ENCODE data around the gene SPNS3.

Gene SPNS3

GRCh38 chr17:4507361-4508111 lies 73.8 kb downstream of the SPNS3 start:
- in situ Hi-C loops (cut with MboI; ENCODE audit: low sequenced_read_pairs): no loop called here

- in situ Hi-C loops (cut with MboI; ENCODE audit: low sequenced_read_pairs): no loop called here
Observed at GRCh38 chr17:4508207-4508606, 74.5 kb downstream of the SPNS3 start.

GRCh38 chr17:4509401-4509800 lies 75.7 kb downstream of the SPNS3 start:
- in situ Hi-C loops (cut with MboI; ENCODE audit: low sequenced_read_pairs): no loop called here

- in situ Hi-C loops (cut with MboI; ENCODE audit: low sequenced_read_pairs): no loop called here
Observed at GRCh38 chr17:4509923-4510617, 76.3 kb downstream of the SPNS3 start.

- in situ Hi-C loops (cut with MboI; ENCODE audit: low sequenced_read_pairs): no loop called here
Observed at GRCh38 chr17:4510618-4510941, 76.8 kb downstream of the SPNS3 start.

- in situ Hi-C loops (cut with MboI; ENCODE audit: low sequenced_read_pairs): no loop called here
Observed at GRCh38 chr17:4511199-4511932, 77.6 kb downstream of the SPNS3 start.

GRCh38 chr17:4512156-4513112 lies 78.7 kb downstream of the SPNS3 start:
- in situ Hi-C loops (cut with MboI; ENCODE audit: low sequenced_read_pairs): no loop called here

- in situ Hi-C loops (cut with MboI; ENCODE audit: low sequenced_read_pairs): no loop called here
Observed at GRCh38 chr17:4513113-4514032, 79.6 kb downstream of the SPNS3 start.

DNA sequence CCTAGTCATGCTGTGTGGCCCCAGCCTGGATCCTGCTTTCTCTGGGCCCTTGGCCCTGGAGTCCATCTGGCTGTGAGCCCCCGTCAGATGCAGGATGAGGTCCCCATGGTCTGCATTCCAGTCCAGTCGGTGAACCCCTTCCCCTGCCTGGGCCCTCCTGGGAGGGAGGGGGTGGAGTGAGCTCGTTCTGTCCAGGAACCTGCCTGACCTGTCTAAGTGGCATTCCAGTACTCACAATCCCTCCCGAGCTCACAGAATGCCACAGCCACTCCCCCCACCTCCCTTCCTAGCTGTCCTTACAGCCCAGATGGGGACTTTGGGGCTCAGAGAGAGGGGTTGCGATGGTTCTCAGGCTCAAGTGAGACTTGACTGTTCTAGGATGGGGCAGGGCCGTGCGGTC lies 80.5 kb downstream of the SPNS3 start:
- in situ Hi-C loops (cut with MboI; ENCODE audit: low sequenced_read_pairs): no loop called here

DNA sequence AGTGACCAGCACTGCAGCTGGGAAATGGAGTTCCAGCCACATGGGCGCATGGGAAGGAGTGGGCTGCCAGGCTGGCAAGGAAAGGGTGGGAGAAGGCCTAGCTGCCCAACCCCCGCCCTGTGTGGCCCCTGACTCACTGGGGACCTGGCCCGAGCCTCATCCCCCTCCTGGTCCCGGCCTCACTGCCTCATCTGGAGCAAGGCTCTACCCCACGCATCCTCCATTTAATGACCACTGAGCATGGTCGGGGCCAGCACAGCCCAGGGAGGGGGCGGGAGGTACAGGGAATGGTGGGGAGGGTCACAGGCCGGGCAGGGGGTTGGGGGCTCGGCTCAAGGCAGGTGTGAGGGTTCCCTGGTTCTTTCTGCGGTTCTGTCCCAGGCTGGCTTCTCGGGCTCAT lies 81.0 kb downstream of the SPNS3 start:
- in situ Hi-C loops (cut with MboI; ENCODE audit: low sequenced_read_pairs): no loop called here

DNA sequence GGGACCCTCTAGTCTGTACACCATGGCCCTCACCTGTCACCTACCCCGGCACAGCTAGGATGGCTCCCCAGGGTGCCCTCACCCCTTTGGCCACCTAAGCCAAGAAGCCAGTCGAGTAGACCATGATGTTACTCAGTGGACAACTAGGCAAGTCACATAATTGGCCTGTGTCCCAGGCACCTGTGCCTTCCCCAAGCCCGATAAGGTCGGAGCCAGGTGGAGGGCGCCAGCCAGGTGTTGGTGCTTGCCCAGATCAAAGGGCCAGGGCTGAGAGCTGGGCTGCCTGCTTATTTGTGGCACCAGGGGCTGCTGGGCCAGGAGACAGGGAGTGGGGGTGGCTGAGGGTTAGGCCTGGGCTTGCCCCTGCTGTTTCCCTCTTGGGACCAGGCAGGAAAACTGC lies 81.8 kb downstream of the SPNS3 start:
- in situ Hi-C loops (cut with MboI; ENCODE audit: low sequenced_read_pairs): no loop called here

DNA sequence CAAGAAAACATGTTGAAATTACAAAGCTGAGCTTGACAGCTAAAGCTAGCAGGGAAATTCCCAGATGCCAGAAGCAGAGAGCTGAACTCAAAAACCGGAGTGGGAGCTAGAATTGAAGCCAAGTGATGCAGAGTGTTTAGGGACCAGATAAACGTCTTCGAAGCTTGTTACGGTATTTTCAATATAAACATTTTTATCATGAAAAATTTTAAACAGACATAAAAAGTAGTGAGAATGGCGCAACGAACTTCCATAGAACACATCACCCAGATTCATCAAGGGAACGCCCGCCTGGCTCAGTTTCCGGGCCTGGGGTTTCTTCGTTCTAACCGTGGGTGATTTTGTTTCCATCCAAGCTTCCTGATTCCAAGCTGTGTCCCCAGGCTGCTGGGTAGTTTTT lies 83.0 kb downstream of the SPNS3 start:
- in situ Hi-C loops (cut with MboI; ENCODE audit: low sequenced_read_pairs): no loop called here

DNA sequence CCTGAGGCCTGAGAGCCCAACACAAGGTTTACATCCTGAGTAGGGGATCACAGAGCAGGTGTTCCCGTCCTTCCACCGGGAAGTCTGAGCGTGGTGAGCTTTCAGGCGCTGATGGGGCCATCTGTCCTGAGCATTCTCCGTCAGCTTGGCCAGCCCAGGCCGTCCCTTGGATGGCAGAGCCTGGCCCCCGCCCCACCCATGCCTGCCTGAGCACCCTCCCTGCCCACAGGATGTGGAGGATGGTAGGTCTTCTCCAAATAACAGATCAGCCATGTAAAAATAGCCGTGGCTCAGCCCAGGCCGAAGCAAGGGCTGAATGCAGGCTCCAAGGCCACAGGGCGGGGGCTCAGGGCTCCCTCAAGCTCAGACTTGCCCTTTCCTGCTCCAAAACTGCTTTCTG lies 85.2 kb downstream of the SPNS3 start:
- in situ Hi-C loops (cut with MboI; ENCODE audit: low sequenced_read_pairs): no loop called here

DNA sequence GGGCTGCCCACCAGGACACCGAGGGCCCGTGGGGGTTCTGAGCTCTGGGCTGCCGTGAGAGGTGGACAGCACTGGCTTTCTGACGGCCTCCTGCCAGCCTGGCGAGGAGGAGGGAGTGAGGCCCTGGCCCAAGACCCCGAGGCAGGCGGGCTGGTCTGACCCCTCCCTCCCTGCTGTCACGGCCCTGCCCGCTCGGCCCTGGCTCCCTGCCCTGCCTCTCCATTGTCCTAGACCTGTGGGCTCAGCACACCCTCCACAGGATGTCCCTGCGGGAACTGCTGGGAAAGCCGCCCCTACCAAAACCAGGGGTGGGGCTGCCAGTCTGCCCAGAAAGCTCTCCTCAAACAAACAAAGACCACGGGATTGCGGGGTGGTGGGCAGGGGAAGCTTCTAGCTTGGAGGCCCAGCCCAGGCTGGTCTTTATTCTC lies 85.6 kb downstream of the SPNS3 start:
- in situ Hi-C loops (cut with MboI; ENCODE audit: low sequenced_read_pairs): no loop called here

DNA sequence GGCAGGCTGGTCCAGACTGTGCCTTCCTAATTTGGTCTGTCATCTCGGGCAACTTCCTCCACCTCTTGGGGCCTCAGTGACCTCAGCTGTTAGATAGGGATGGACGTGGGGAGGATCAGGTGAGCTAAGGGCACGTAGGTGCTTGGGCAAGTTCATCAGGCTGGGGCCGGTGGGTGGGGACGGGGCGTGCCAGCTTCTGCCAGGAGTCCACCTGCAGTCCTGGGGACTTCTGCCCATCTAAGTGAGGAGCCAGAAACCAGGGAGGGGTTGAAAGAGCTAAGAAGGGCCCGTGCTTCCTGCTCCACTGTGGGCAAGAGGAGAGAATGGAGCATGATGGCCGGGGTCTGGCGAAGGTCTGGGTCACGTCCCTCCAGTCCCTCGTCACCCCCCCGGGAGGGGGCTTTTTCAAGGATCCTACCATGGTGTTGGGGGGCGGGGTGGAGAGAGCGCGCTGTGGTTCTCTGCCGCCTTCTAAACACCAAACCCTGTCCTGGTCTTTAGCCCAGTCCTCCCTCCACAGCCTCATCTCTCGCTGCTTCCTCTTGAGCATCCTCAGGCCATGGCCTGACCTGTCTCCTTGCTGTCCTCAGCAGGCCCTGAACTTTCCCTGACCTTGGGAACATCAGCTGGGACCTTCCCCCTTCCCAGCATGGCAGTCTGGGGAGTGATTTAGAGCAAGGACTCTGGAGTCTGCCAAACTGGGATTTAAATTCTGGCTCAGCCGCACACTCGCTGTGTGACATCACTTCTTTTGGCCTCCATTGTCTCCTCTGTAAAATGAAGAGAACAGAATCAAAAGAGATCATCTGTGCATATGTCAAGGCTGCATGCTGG lies 86.5 kb downstream of the SPNS3 start:
- in situ Hi-C loops (cut with MboI; ENCODE audit: low sequenced_read_pairs): no loop called here

DNA sequence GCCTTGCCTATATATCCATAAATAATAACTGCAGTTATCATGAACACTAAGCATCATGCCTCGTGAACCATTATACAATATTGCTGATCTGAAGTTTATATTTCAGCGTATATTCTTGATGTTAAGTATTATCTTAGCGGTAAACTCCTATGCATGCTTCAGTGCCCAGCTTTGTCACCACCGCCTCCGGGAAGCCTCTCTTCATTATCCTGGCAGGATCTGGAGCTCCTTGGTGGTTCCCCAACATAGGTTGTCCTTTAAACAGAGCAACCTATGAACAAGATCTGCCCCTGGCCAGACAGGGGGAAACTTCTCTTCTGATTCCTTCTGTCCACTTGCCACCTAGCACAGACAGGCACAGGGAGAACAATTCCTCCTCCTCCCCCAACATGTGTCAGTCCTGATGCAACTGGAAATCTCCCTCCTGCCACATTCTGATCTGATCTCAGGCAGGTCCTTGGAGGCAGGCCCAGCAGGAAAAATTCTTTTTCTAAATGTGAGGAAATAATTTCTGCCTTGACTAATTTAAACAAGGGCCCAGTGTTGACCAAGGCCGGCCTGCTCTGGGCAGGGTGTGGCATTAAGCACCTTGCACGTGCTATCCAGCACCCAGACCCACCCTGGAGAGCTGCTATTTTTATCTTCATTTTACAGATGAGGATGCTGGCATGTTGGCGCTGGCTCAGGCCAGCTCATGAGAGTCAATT lies 87.3 kb downstream of the SPNS3 start:
- in situ Hi-C loops (cut with MboI; ENCODE audit: low sequenced_read_pairs): no loop called here

DNA sequence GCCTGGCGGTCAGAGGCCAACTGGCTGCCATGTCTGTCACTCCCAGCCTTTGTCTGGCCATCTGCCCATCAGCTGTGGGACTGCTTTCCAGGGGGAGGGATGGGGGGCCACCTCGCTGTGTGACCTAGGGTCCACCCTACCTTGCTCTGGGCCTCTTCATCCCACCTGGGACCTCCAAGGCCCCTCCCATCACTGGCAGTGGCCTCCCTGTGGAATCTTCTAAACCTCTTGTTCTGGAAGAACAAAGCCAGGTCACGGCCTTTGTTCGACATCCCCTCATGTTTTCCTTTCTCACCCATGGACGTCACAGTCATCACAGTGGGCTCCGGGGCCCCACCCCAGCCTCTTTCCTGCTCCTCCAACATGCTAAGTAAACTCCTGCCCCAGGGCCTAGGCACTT lies 88.9 kb downstream of the SPNS3 start:
- in situ Hi-C loops (cut with MboI; ENCODE audit: low sequenced_read_pairs): no loop called here

DNA sequence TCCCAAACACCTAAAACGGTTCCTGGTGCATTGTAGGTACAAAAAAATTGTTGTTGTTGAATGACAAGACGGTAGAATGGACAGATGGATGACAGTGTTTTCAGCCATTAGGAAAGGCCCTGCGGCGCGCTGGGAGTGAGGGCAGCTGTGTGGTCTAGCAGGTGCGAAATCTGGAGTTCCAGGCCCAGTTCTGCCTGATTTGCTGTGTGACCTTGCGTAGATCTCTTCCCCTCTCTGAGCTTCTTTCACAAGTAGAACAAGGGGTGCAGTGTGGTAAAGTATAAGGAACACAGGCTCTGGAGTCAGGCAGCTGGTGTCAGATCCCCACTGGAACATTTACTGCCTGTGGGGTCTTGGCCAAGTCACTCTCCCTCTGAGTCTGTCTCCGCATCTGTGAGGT lies 90.2 kb downstream of the SPNS3 start:
- in situ Hi-C loops (cut with MboI; ENCODE audit: low sequenced_read_pairs): no loop called here
